B cell (primary cell): Measurements from ENCODE around the gene SERINC5. TPM values are rescaled to one million over a fixed set of nuclear protein-coding genes. Genes with fewer than 3 reads are reported as not detected.
"Not testable (repeated sequence)": the region's sequence is repeated elsewhere in the genome, so short reads cannot be mapped to it uniquely, and the experiment has no call there.

ENCODE experiments used
- ATAC-seq: fragments of 200-7000 bp; cut with Tn5 transposase; one replicate; pipeline ENCODE4 v1.10.0; 2021; ENCODE audit warnings: low read depth, mild to moderate bottlenecking, moderate number of reproducible peaks, moderate library complexity
- CTCF ChIA-PET: fragments of 350-600 bp; sonication (Branson Sonifier 250); formaldehyde crosslinking; loops from one replicate; lab custom pipeline; 2021; ENCODE audit warnings: antibody characterized with exemption, inconsistent platforms; lab: Charles Lee
- POLR2A ChIA-PET: fragments of 350-600 bp; sonication (Branson Sonifier 250); formaldehyde crosslinking; loops from one replicate; lab custom pipeline; 2021; ENCODE audit warnings: antibody characterized with exemption; lab: Charles Lee
- DNase-seq: peaks from one replicate; pipeline ENCODE4 v3.0.0; 2013
- H2AFZ ChIP-seq: 2 replicates; pipeline ENCODE4 v1.6.1; 2012; ENCODE audit warnings: mild to moderate bottlenecking, low read depth, low read length; ENCODE audit not compliant: insufficient read depth, poor library complexity, severe bottlenecking
- H3K27ac ChIP-seq, 2 donors: 1 replicate in 1 of 2; 2 replicates in 1 of 2; pipeline ENCODE4 v1.5.1; 2012 to 2013; ENCODE audit warnings: low read length in 2 of 2, mild to moderate bottlenecking in 2 of 2, moderate library complexity in 1 of 2
- H3K27me3 ChIP-seq, 4 experiments: fragments of 200-600 bp in 1 of 4; sonication (generic) in 1 of 4; replicated peaks in 1 of 4; 1 replicate in 2 of 4; 2 replicates in 2 of 4; pipeline versions ENCODE4 v1.6.1 to v1.7.0; 2013 to 2016; ENCODE audit warnings: low read length in 3 of 4, mild to moderate bottlenecking in 2 of 4, mixed read lengths in 1 of 4, moderate library complexity in 1 of 4; ENCODE audit not compliant: insufficient read depth in 4 of 4, control insufficient read depth in 3 of 4; ENCODE audit errors: control extremely low read depth in 1 of 4
- H3K36me3 ChIP-seq, 2 experiments: replicated peaks in 1 of 2; 1 replicate in 1 of 2; 2 replicates in 1 of 2; pipeline versions ENCODE4 v1.6.1 to v1.7.1; 2013; ENCODE audit warnings: low read length in 1 of 2; ENCODE audit not compliant: insufficient read depth in 2 of 2, control insufficient read depth in 1 of 2; ENCODE audit errors: control extremely low read depth in 1 of 2, extremely low read depth in 1 of 2
- H3K4me1 ChIP-seq, 2 donors: fragments of 200-600 bp in 1 of 2; sonication (generic) in 1 of 2; 1 replicate in 1 of 2; 2 replicates in 1 of 2; pipeline versions ENCODE4 v1.5.1 to v1.6.1; 2013 to 2017; ENCODE audit warnings: low read length in 2 of 2; ENCODE audit not compliant: control insufficient read depth in 2 of 2, insufficient read depth in 2 of 2
- H3K4me2 ChIP-seq: replicated peaks from 2 replicates; pipeline ENCODE3; 2012; ENCODE audit warnings: mild to moderate bottlenecking, low read depth, low read length; ENCODE audit not compliant: poor library complexity, severe bottlenecking
- H3K4me3 ChIP-seq, 5 experiments: fragments of 200-600 bp in 1 of 5; sonication (generic) in 1 of 5; 1 replicate in 3 of 5; 2 replicates in 2 of 5; pipeline versions ENCODE4 v1.5.1 to v1.7.0; 2011 to 2016; ENCODE audit warnings: low read length in 4 of 5, mild to moderate bottlenecking in 4 of 5, low read depth in 2 of 5, control low read depth in 1 of 5, moderate library complexity in 1 of 5; ENCODE audit not compliant: insufficient read depth in 1 of 5; ENCODE audit errors: control extremely low read depth in 1 of 5, extremely low read depth in 1 of 5
- H3K79me2 ChIP-seq: fragments of 200-600 bp; sonication (generic); one replicate; pipeline ENCODE4 v1.6.0; 2016; ENCODE audit warnings: low read length; ENCODE audit not compliant: control insufficient read depth, insufficient read depth
- H3K9ac ChIP-seq: fragments of 200-600 bp; sonication (generic); 2 replicates; pipeline ENCODE4 v1.6.1; 2017; ENCODE audit warnings: mild to moderate bottlenecking, low read length, moderate library complexity
- H3K9me3 ChIP-seq, 3 donors: one replicate each; pipeline versions ENCODE4 v1.6.1 to v1.7.1; 2013; ENCODE audit warnings: low read length in 2 of 3; ENCODE audit not compliant: control insufficient read depth in 2 of 3, insufficient read depth in 1 of 3; ENCODE audit errors: control extremely low read depth in 1 of 3
- H4K20me1 ChIP-seq: 2 replicates; pipeline ENCODE4 v1.6.0; 2012; ENCODE audit warnings: mild to moderate bottlenecking, low read length; ENCODE audit not compliant: insufficient read depth, control insufficient read depth, poor library complexity, severe bottlenecking
- H3K27ac Mint-ChIP-seq: one replicate; pipeline ENCODE4 v1.8.0; 2021; ENCODE audit warnings: mixed read lengths
- H3K27me3 Mint-ChIP-seq: one replicate; pipeline ENCODE4 v1.8.0; 2021; ENCODE audit warnings: mixed read lengths
- H3K4me1 Mint-ChIP-seq: one replicate; pipeline ENCODE4 v1.8.0; 2021; ENCODE audit warnings: mixed read lengths
- H3K4me3 Mint-ChIP-seq: one replicate; pipeline ENCODE4 v1.8.0; 2021; ENCODE audit warnings: mixed read lengths
- H3K9me3 Mint-ChIP-seq: one replicate; pipeline ENCODE4 v1.8.0; 2022; ENCODE audit warnings: mixed read lengths; ENCODE audit not compliant: insufficient read depth
- CTCF ChIP-seq: fragments of 200-600 bp; IDR thresholded peaks from one replicate; pipeline ENCODE4 v1.8.0; 2022; ENCODE audit warnings: antibody characterized with exemption, mild to moderate bottlenecking
- EZH2 ChIP-seq: IDR thresholded peaks from 2 replicates; pipeline ENCODE4 v1.6.1; 2012; ENCODE audit warnings: borderline replicate concordance, low read depth, mild to moderate bottlenecking, moderate library complexity, low read length; ENCODE audit not compliant: insufficient read depth, poor library complexity, severe bottlenecking
- WGBS: methylation state at CpG from one replicate; pipeline ENCODE4 v1.1.5; 2013; ENCODE audit warnings: missing lambda C conversion rate; ENCODE audit not compliant: insufficient coverage; 5-methylcytosine and 5-hydroxymethylcytosine counted together
- intact Hi-C: fragments of 100-400 bp; cut with micrococcal nuclease; formaldehyde crosslinking; loops from one replicate; pipeline ENCODE4 v1.10.0; 2022
- polyA plus RNA-seq: library from polyadenylated mRNA; depleted of rRNA; stranded (reverse); fragments of >200 nt; gene quantifications from 2 replicates; pipeline ENCODE4 v1.2.3, GENCODE V29; 2012
- total RNA-seq, 2 donors: library from RNA; stranded (reverse); fragments of 120-200 nt in 1 of 2; gene quantifications; 1 replicate in 1 of 2; 2 replicates in 1 of 2; pipeline versions ENCODE4 v1.2.3 to v1.2.4, GENCODE V29; 2013 to 2022

Gene SERINC5
- total and polyA plus RNA-seq, 2 donors (not counting 1 experiment from before 2014, with no cell fraction given) = 2.4 to 9.5 TPM

GRCh38 chr5:80302636-80303035 lies 46.8 kb upstream of the SERINC5 start:
- ATAC-seq (no peak), DNase-seq (no peak)
- H3K79me2 ChIP-seq = no peaks in the 10 kb centered on the region
- no peak overlapping the region for H2AFZ ChIP-seq
- H3K4me2 ChIP-seq = no peak overlapping the region
- no peak overlapping the region for H3K4me3 Mint-ChIP-seq
- H3K4me1 ChIP-seq = no peaks in the 10 kb centered on the region
- TF ChIP-seq EZH2 (no peak), CTCF (no peak)
- peaks cover 6% of the 10 kb centered on the region for H3K27me3 Mint-ChIP-seq
- H4K20me1 ChIP-seq = no peaks in the 10 kb centered on the region
- H3K9ac ChIP-seq = no peak overlapping the region
- no peaks in the 10 kb centered on the region for H3K36me3 ChIP-seq
- H3K27me3 ChIP-seq = no peaks in the 10 kb centered on the region
- no peaks in the 10 kb centered on the region for H3K9me3 ChIP-seq
- H3K27ac Mint-ChIP-seq = no peak overlapping the region
- 83% methylated on average over 8 of the region's 11 CpGs for WGBS
- H3K9me3 Mint-ChIP-seq = no peaks in the 10 kb centered on the region
- H3K27ac ChIP-seq = no peak overlapping the region
- no peak overlapping the region for H3K4me3 ChIP-seq
- intact Hi-C loops = no loop called here
- ChIA-PET CTCF (interaction anchor here (1.4 to 9.7 kb wide), 2 partner anchors 208 to 219 kb away, joined by 3 to 388 read pairs; no protein-coding TSS in a partner anchor), POLR2A (no interaction called here)
- no peaks in the 10 kb centered on the region for H3K4me1 Mint-ChIP-seq

GRCh38 chr5:80301342-80301741 lies 45.5 kb upstream of the SERINC5 start:
- H3K27me3 ChIP-seq, H3K9me3 ChIP-seq, H3K27ac Mint-ChIP-seq, H3K4me1 ChIP-seq, H3K27ac ChIP-seq, ATAC-seq, H3K4me2 ChIP-seq, H3K4me3 Mint-ChIP-seq, H3K36me3 ChIP-seq, H3K4me3 ChIP-seq, H4K20me1 ChIP-seq, H3K9ac ChIP-seq, H3K9me3 Mint-ChIP-seq, POLR2A ChIA-PET, DNase-seq, H3K27me3 Mint-ChIP-seq, H3K4me1 Mint-ChIP-seq, intact Hi-C loops, H3K79me2 ChIP-seq, H2AFZ ChIP-seq: not testable (repeated sequence)
- CTCF ChIA-PET = interaction anchor here (1.5 kb wide), 1 partner anchor 210 kb away, joined by 3 read pairs; no protein-coding TSS in a partner anchor
- no CpG with 5 or more reads among the region's 34 CpGs for WGBS

- POLR2A ChIA-PET, H3K9me3 ChIP-seq, H3K27me3 Mint-ChIP-seq, H4K20me1 ChIP-seq, DNase-seq, H3K79me2 ChIP-seq, H3K9me3 Mint-ChIP-seq, intact Hi-C loops, H3K9ac ChIP-seq, H3K4me3 ChIP-seq, H3K4me2 ChIP-seq, H3K27ac ChIP-seq, H3K36me3 ChIP-seq, H3K4me3 Mint-ChIP-seq, H3K27me3 ChIP-seq, H3K4me1 ChIP-seq, ATAC-seq, H3K4me1 Mint-ChIP-seq, H3K27ac Mint-ChIP-seq, H2AFZ ChIP-seq: not testable (repeated sequence)
- CTCF ChIA-PET = interaction anchor here (1.5 kb wide), 1 partner anchor 210 kb away, joined by 3 read pairs; no protein-coding TSS in a partner anchor
- 97% methylated on average over 11 of the region's 27 CpGs for WGBS
Measured at GRCh38 chr5:80300796-80301195, 44.9 kb upstream of the SERINC5 start.
